Mesodermal cell (in vitro differentiated cells): ENCODE results near the gene SLC40A1.

Experiments
- H3K27ac ChIP-seq: 2 replicates; pipeline ENCODE4 v1.7.0; 2013; ENCODE audit warnings: mild to moderate bottlenecking, low read depth, low read length, moderate library complexity; ENCODE audit not compliant: severe bottlenecking
- H3K36me3 ChIP-seq: 2 replicates; pipeline ENCODE4 v1.7.1; 2013; ENCODE audit warnings: mild to moderate bottlenecking, low read length, moderate library complexity; ENCODE audit not compliant: control insufficient read depth, insufficient read depth
- H3K4me1 ChIP-seq: one replicate; pipeline ENCODE4 v1.7.1; 2013; ENCODE audit warnings: mild to moderate bottlenecking, low read length; ENCODE audit not compliant: insufficient read depth, control insufficient read depth, poor library complexity, severe bottlenecking
- H3K4me3 ChIP-seq: 2 replicates; pipeline ENCODE4 v1.7.0; 2013; ENCODE audit warnings: low read length, control low read depth, mild to moderate bottlenecking; ENCODE audit not compliant: insufficient read depth, poor library complexity, severe bottlenecking; ENCODE audit errors: extremely low read depth
- H3K9me3 ChIP-seq: 2 replicates; pipeline ENCODE4 v1.7.1; 2013; ENCODE audit warnings: mild to moderate bottlenecking, low read length, moderate library complexity; ENCODE audit not compliant: control insufficient read depth
- WGBS, 2 experiments: methylation state at CpG; one replicate each; pipeline ENCODE4 v1.1.5; 2013; ENCODE audit warnings: missing lambda C conversion rate in 2 of 2; ENCODE audit not compliant: insufficient coverage in 2 of 2; 5-methylcytosine and 5-hydroxymethylcytosine counted together

SLC40A1 gene

DNA sequence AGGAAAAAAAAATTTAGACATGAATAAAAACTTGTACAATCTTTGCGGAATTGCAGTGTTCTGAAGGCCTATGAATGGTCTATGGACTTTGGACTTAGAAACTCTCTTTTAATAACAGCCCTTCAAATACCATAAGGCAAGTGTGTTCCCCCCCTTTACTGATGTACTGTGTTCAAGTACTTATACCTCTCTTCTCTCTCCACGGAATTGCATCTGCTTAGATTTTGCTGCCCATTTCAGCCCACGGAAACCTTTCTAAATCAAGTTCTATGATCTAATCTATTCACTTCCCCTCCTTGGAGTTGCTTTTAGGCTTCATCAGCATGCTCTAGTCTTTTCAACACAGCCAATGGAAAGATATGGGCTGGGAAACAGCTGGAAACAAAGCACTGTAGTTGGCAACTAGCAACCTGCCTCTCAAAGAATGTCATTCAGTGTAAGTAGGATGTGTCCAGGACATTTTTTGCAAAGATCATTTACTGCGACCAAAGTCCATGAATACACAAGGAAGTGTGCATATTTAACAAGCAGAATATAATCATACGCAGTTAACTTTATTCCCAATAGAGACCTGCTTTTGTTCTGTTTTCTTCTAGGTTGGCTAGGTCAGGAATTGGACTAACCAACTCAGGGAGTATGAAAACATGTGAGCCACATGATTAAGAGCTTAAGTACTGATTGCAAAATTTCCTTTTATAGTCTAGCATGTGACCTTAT, 58.0 kb downstream of the SLC40A1 start:
- H3K4me1 ChIP-seq, result peaks cover 7% of the 10 kb centered on the region
- 80 to 97% methylated on average over 2 to 4 of the region's 5 CpGs for WGBS, 2 experiments
- no peak overlapping the region for H3K27ac ChIP-seq
- no peaks in the 10 kb centered on the region for H3K9me3 ChIP-seq
- H3K36me3 ChIP-seq, result no peaks in the 10 kb centered on the region
- no peak overlapping the region for H3K4me3 ChIP-seq

DNA sequence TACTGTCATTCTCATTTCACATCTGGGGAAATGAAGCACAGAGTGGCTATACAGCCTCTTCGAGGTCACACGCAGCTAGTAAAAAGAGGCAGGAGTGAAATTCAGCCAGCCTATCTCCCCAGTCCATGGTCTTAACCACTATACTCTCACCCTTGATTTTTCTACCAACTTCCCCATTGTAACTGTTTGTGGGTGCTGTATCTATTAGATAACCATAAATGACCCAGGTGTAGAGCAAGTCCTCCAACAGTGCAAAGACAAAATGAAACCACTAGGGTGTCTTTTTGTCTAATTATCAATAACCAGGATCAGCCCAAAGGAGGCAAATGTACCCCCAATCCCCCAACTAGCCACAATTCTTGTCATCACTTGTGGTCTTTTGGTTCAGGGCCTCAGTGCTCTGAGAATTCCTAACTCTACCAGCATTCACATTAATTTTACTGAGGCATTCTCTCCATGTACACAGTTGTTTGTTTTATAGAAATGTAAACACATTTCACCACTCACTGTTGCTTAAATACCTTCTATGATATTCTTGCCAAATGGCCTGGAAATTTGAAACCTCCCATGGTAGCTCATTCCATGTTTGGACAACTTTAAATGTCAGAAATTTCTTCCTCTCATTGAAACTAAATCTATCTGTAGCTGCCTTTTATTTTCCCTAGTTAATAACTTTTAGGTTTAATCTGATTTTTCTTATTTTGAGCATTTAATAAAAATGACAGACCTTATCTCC, 58.7 kb downstream of the SLC40A1 start:
- H3K9me3 ChIP-seq, result no peaks in the 10 kb centered on the region
- no peak overlapping the region for H3K4me3 ChIP-seq
- no peak overlapping the region for H3K27ac ChIP-seq
- no peaks in the 10 kb centered on the region for H3K36me3 ChIP-seq
- WGBS, 2 experiments, result no CpG with 5 or more reads among the region's 2 CpGs
- H3K4me1 ChIP-seq, result peaks cover 7% of the 10 kb centered on the region

- no peaks in the 10 kb centered on the region for H3K36me3 ChIP-seq
- H3K27ac ChIP-seq, result peak overlapping the region; percentile 43
- H3K4me1 ChIP-seq, result peaks cover 7% of the 10 kb centered on the region
- H3K9me3 ChIP-seq, result no peaks in the 10 kb centered on the region
- no peak overlapping the region for H3K4me3 ChIP-seq
- WGBS, 2 experiments, result 66 to 74% methylated on average over 5 to 6 of the region's 6 CpGs
These were observed 60.8 kb downstream of the SLC40A1 start for GRCh38 chr2:189519631-189520387.

- Histone ChIP-seq H3K9me3 (no peaks in the 10 kb centered on the region), H3K4me3 (no peak overlapping the region), H3K27ac (no peak overlapping the region), H3K4me1 (peaks cover 7% of the 10 kb centered on the region), H3K36me3 (no peaks in the 10 kb centered on the region)
- WGBS, 2 experiments, result 81 to 90% methylated on average over 4 to 5 of the region's 6 CpGs
These were observed 62.6 kb downstream of the SLC40A1 start for GRCh38 chr2:189517847-189518535.

- WGBS, 2 experiments, result 90% methylated on average over 3 of the region's 3 CpGs; no CpG with 5 or more reads in 1 of the 2 experiments
- peaks cover 7% of the 10 kb centered on the region for H3K4me1 ChIP-seq
- H3K4me3 ChIP-seq, result no peak overlapping the region
- no peaks in the 10 kb centered on the region for H3K36me3 ChIP-seq
- H3K27ac ChIP-seq, result no peak overlapping the region
- no peaks in the 10 kb centered on the region for H3K9me3 ChIP-seq
These were observed 64.0 kb downstream of the SLC40A1 start for GRCh38 chr2:189516546-189516945.

GRCh38 chr2:189515264-189515663, 65.3 kb downstream of the SLC40A1 start:
- H3K27ac ChIP-seq, result no peak overlapping the region
- no CpG with 5 or more reads among the region's 1 CpG for WGBS, 2 experiments
- H3K4me3 ChIP-seq, result no peak overlapping the region
- no peaks in the 10 kb centered on the region for H3K9me3 ChIP-seq
- peaks cover 6% of the 10 kb centered on the region for H3K4me1 ChIP-seq
- no peaks in the 10 kb centered on the region for H3K36me3 ChIP-seq

DNA sequence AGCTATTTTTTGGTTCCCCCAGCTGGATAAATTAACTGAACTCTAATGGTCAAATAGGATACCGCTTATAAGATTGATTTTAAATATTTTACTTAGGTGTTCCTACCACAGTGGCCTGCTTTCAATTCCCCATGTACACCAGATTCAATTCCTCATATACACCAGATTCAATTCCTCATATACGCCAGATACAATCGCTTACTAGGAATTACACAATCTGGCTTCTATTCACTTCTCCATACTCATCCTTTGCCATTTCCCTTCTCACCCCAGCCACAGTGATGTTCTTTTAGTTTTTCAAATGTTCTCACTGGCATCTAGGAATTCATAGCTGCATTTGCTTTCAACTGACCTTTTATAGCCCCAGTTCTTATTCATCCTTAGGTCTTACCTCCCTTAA, 66.5 kb downstream of the SLC40A1 start:
- H3K27ac ChIP-seq, result no peak overlapping the region
- no peaks in the 10 kb centered on the region for H3K4me1 ChIP-seq
- H3K36me3 ChIP-seq, result no peaks in the 10 kb centered on the region
- H3K4me3 ChIP-seq, result no peak overlapping the region
- WGBS, 2 experiments, result 89 to 94% methylated on average over 2 of the region's 3 CpGs
- no peaks in the 10 kb centered on the region for H3K9me3 ChIP-seq

DNA sequence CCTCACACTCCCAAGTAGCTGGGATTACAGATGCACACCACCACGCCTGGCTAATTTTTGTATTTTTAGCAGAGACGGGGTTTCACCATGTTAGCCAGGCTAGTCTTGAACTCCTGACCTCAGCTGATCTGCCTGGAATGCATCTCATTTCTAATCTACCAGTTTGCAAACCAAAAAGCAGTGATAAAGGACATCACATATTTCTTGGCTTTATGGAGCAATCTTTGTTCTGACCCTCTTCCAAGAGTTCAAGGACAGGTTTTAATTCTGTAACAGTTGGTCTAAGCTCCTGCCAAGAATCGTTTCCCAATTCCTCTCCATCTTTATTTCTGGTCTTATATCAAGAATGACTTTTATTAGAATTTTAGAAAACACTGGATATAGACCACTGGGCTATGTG, 67.7 kb downstream of the SLC40A1 start:
- Histone ChIP-seq H3K9me3 (peaks cover 2% of the 10 kb centered on the region), H3K4me1 (no peaks in the 10 kb centered on the region), H3K36me3 (no peaks in the 10 kb centered on the region), H3K4me3 (no peak overlapping the region), H3K27ac (no peak overlapping the region)
- 90 to 96% methylated on average over 1 to 2 of the region's 3 CpGs for WGBS, 2 experiments

GRCh38 chr2:189511960-189512319, 68.6 kb downstream of the SLC40A1 start:
- H3K27ac ChIP-seq, result no peak overlapping the region
- H3K4me3 ChIP-seq, result no peak overlapping the region
- H3K9me3 ChIP-seq, result peaks cover 2% of the 10 kb centered on the region
- no peaks in the 10 kb centered on the region for H3K36me3 ChIP-seq
- no peaks in the 10 kb centered on the region for H3K4me1 ChIP-seq

GRCh38 chr2:189511210-189511959, 69.2 kb downstream of the SLC40A1 start:
- H3K4me3 ChIP-seq, result no peak overlapping the region
- 83% methylated on average over 1 of the region's 2 CpGs; no CpG with 5 or more reads in 1 of the 2 experiments for WGBS, 2 experiments
- H3K9me3 ChIP-seq, result peaks cover 2% of the 10 kb centered on the region
- no peak overlapping the region for H3K27ac ChIP-seq
- no peaks in the 10 kb centered on the region for H3K36me3 ChIP-seq
- H3K4me1 ChIP-seq, result peaks cover 2% of the 10 kb centered on the region
